ENCODE results near the gene MPND.
A peak's percentile ranks its signal among the peaks of the same experiment; 100 is the strongest.

MPND gene

GRCh38 chr19:4350111-4350510, 6.7 kb downstream of the MPND start:
- H3K4me1 ChIP-seq, result no peaks in the 10 kb centered on the region
- no peaks in the 10 kb centered on the region for H3K27me3 ChIP-seq
- H4K20me1 ChIP-seq, result no peaks in the 10 kb centered on the region; the same call in 1 of the 2 replicates
- peaks cover 82% of the 10 kb centered on the region for H3K36me3 ChIP-seq
- H3K4me3 ChIP-seq, result no peak overlapping the region
- no peaks in the 10 kb centered on the region for H3K9me3 ChIP-seq
- H3K4me2 ChIP-seq, result no peak overlapping the region
- no peak overlapping the region for H3K9ac ChIP-seq
- H3K27ac ChIP-seq, result no peak overlapping the region
- no peak for TF ChIP-seq Cebpa-rat (IDR thresholded peaks at IDR 0.05)

GRCh38 chr19:4350726-4351125, 7.4 kb downstream of the MPND start:
- H4K20me1 ChIP-seq, result no peaks in the 10 kb centered on the region; the same call in 1 of the 2 replicates
- H3K9ac ChIP-seq, result no peak overlapping the region
- H3K9me3 ChIP-seq, result no peaks in the 10 kb centered on the region
- H3K4me2 ChIP-seq, result no peak overlapping the region
- no peaks in the 10 kb centered on the region for H3K27me3 ChIP-seq
- TF ChIP-seq Cebpa-rat (IDR thresholded peaks at IDR 0.05), result no peak
- no peak overlapping the region for H3K27ac ChIP-seq
- H3K36me3 ChIP-seq, result peaks cover 84% of the 10 kb centered on the region
- no peak overlapping the region for H3K4me3 ChIP-seq
- H3K4me1 ChIP-seq, result no peaks in the 10 kb centered on the region

GRCh38 chr19:4352701-4353121, 9.3 kb downstream of the MPND start:
- Histone ChIP-seq H4K20me1 (no peaks in the 10 kb centered on the region; the same call in 1 of the 2 replicates), H3K9me3 (no peaks in the 10 kb centered on the region), H3K27me3 (no peaks in the 10 kb centered on the region), H3K36me3 (peaks cover 85% of the 10 kb centered on the region), H3K4me3 (no peak overlapping the region), H3K9ac (no peak overlapping the region), H3K27ac (no peak overlapping the region), H3K4me1 (no peaks in the 10 kb centered on the region), H3K4me2 (no peak overlapping the region)
- TF ChIP-seq Cebpa-rat (IDR thresholded peaks at IDR 0.05), result no peak

- Histone ChIP-seq H3K4me3 (no peak overlapping the region), H3K4me1 (no peaks in the 10 kb centered on the region), H3K27ac (no peak overlapping the region), H3K4me2 (no peak overlapping the region), H3K36me3 (peaks cover 85% of the 10 kb centered on the region), H4K20me1 (peaks cover 7% of the 10 kb centered on the region; the same call in 1 of the 2 replicates), H3K27me3 (no peaks in the 10 kb centered on the region), H3K9ac (no peak overlapping the region), H3K9me3 (no peaks in the 10 kb centered on the region)
- TF ChIP-seq Cebpa-rat (IDR thresholded peaks at IDR 0.05), result no peak
Measured at GRCh38 chr19:4354282-4354681, 10.9 kb downstream of the MPND start.

GRCh38 chr19:4354897-4355296, 11.5 kb downstream of the MPND start:
- Histone ChIP-seq H3K36me3 (peaks cover 85% of the 10 kb centered on the region), H3K27me3 (no peaks in the 10 kb centered on the region), H3K9ac (no peak overlapping the region), H3K4me2 (no peak overlapping the region), H3K4me1 (no peaks in the 10 kb centered on the region), H3K9me3 (no peaks in the 10 kb centered on the region), H3K4me3 (no peak overlapping the region), H4K20me1 (peaks cover 14% of the 10 kb centered on the region), H3K27ac (no peak overlapping the region)
- no peak for TF ChIP-seq Cebpa-rat (IDR thresholded peaks at IDR 0.05)

- H4K20me1 ChIP-seq, result peaks cover 23% of the 10 kb centered on the region
- no peak overlapping the region for H3K4me3 ChIP-seq
- no peaks in the 10 kb centered on the region for H3K27me3 ChIP-seq
- no peak overlapping the region for H3K9ac ChIP-seq
- H3K27ac ChIP-seq, result no peak overlapping the region
- H3K36me3 ChIP-seq, result peaks cover 95% of the 10 kb centered on the region
- H3K4me2 ChIP-seq, result no peak overlapping the region
- no peaks in the 10 kb centered on the region for H3K9me3 ChIP-seq
- no peak for TF ChIP-seq Cebpa-rat (IDR thresholded peaks at IDR 0.05)
- no peaks in the 10 kb centered on the region for H3K4me1 ChIP-seq
Measured at GRCh38 chr19:4357095-4357797, 13.9 kb downstream of the MPND start.

GRCh38 chr19:4357921-4358326, 14.6 kb downstream of the MPND start:
- no peak overlapping the region for H3K4me3 ChIP-seq
- H3K9ac ChIP-seq, result no peak overlapping the region
- no peaks in the 10 kb centered on the region for H3K9me3 ChIP-seq
- H3K27ac ChIP-seq, result no peak overlapping the region
- H3K4me2 ChIP-seq, result no peak overlapping the region
- H3K27me3 ChIP-seq, result no peaks in the 10 kb centered on the region
- peaks cover 100% of the 10 kb centered on the region for H3K36me3 ChIP-seq
- no peak for TF ChIP-seq Cebpa-rat (IDR thresholded peaks at IDR 0.05)
- H3K4me1 ChIP-seq, result no peaks in the 10 kb centered on the region
- peaks cover 23% of the 10 kb centered on the region for H4K20me1 ChIP-seq

GRCh38 chr19:4358709-4359626, 15.6 kb downstream of the MPND start:
- Histone ChIP-seq H3K27ac (no peak overlapping the region), H3K4me3 (no peak overlapping the region), H3K9me3 (no peaks in the 10 kb centered on the region), H4K20me1 (peaks cover 27% of the 10 kb centered on the region), H3K27me3 (no peaks in the 10 kb centered on the region), H3K4me1 (no peaks in the 10 kb centered on the region), H3K36me3 (peaks cover 100% of the 10 kb centered on the region), H3K4me2 (no peak overlapping the region), H3K9ac (no peak overlapping the region)
- no peak for TF ChIP-seq Cebpa-rat (IDR thresholded peaks at IDR 0.05)

- Histone ChIP-seq H3K4me1 (no peaks in the 10 kb centered on the region), H3K4me3 (no peak overlapping the region), H3K4me2 (no peak overlapping the region), H3K27ac (no peak overlapping the region), H4K20me1 (peaks cover 28% of the 10 kb centered on the region), H3K27me3 (no peaks in the 10 kb centered on the region), H3K36me3 (peaks cover 98% of the 10 kb centered on the region), H3K9ac (no peak overlapping the region), H3K9me3 (no peaks in the 10 kb centered on the region)
- no peak for TF ChIP-seq Cebpa-rat (IDR thresholded peaks at IDR 0.05)
Measured at GRCh38 chr19:4359627-4360000, 16.3 kb downstream of the MPND start.

GRCh38 chr19:4360081-4360569, 16.8 kb downstream of the MPND start:
- H3K36me3 ChIP-seq, result peaks cover 97% of the 10 kb centered on the region
- no peaks in the 10 kb centered on the region for H3K9me3 ChIP-seq
- H3K4me2 ChIP-seq, result no peak overlapping the region
- H3K4me3 ChIP-seq, result no peak overlapping the region
- no peak for TF ChIP-seq Cebpa-rat (IDR thresholded peaks at IDR 0.05)
- no peak overlapping the region; the same call in 1 of the 2 replicates for H3K27ac ChIP-seq
- no peaks in the 10 kb centered on the region for H3K27me3 ChIP-seq
- H4K20me1 ChIP-seq, result peaks cover 29% of the 10 kb centered on the region
- H3K9ac ChIP-seq, result peak overlapping the region; percentile 38; the same call in 1 of the 2 replicates
- peaks cover 2% of the 10 kb centered on the region; the same call in 1 of the 2 replicates for H3K4me1 ChIP-seq
